PC-3 (cell line): ENCODE data around the gene EPN2.

Experiments
- CTCF ChIP-seq: fragments of 300-600 bp; sonication (generic); conservative IDR thresholded peaks from 2 replicates; pipeline ENCODE4 v1.5.1; 2017; ENCODE audit warnings: antibody characterized with exemption, low read depth, mild to moderate bottlenecking, low read length
- EZH2 ChIP-seq: fragments of 300-600 bp; sonication (generic); IDR thresholded peaks from one replicate; pipeline ENCODE4 v1.6.1; 2017; ENCODE audit warnings: antibody characterized with exemption, mild to moderate bottlenecking, low read length; ENCODE audit not compliant: unreplicated experiment

GRCh38 chr17:19341211-19341631 is 104.1 kb downstream of the EPN2 start:
- no peak for TF ChIP-seq CTCF
- TF ChIP-seq EZH2 = no peak
